ENCODE data around the gene TRPM4. TPM values are rescaled to one million over a fixed set of nuclear protein-coding genes. Genes with fewer than 3 reads are reported as not detected.

TRPM4 gene
- total and polyA plus RNA-seq, 2 experiments from 2014 or later: 16.5 to 25.7 TPM

DNA sequence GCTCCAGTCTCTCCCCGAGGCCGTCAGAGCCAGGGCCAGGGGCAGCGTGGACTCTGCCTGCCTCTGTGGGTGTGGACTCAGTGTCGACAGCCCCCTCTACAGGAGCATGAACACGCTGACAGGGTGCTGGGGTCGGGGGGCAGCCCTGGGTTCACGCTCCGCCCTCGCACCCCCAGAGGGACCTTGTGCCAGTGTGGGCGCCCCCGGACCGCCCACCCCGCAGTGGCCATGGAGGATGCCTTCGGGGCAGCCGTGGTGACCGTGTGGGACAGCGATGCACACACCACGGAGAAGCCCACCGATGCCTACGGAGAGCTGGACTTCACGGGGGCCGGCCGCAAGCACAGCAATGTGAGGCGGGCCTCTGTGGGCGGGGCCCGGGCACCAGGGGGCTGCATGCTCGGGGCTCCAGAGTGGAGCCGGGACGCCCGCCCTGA, 8.3 kb downstream of the TRPM4 start:
- TF ChIP-seq EZH2 (IDR thresholded peaks at IDR 0.05; ENCODE audit: low read depth, unreplicated experiment) (no peak), CREB1 (CRISPR knock-in tag; IDR thresholded peaks at IDR 0.05; ENCODE audit: low read depth) (no peak)
- TF ChIP-seq, protein P1, sequence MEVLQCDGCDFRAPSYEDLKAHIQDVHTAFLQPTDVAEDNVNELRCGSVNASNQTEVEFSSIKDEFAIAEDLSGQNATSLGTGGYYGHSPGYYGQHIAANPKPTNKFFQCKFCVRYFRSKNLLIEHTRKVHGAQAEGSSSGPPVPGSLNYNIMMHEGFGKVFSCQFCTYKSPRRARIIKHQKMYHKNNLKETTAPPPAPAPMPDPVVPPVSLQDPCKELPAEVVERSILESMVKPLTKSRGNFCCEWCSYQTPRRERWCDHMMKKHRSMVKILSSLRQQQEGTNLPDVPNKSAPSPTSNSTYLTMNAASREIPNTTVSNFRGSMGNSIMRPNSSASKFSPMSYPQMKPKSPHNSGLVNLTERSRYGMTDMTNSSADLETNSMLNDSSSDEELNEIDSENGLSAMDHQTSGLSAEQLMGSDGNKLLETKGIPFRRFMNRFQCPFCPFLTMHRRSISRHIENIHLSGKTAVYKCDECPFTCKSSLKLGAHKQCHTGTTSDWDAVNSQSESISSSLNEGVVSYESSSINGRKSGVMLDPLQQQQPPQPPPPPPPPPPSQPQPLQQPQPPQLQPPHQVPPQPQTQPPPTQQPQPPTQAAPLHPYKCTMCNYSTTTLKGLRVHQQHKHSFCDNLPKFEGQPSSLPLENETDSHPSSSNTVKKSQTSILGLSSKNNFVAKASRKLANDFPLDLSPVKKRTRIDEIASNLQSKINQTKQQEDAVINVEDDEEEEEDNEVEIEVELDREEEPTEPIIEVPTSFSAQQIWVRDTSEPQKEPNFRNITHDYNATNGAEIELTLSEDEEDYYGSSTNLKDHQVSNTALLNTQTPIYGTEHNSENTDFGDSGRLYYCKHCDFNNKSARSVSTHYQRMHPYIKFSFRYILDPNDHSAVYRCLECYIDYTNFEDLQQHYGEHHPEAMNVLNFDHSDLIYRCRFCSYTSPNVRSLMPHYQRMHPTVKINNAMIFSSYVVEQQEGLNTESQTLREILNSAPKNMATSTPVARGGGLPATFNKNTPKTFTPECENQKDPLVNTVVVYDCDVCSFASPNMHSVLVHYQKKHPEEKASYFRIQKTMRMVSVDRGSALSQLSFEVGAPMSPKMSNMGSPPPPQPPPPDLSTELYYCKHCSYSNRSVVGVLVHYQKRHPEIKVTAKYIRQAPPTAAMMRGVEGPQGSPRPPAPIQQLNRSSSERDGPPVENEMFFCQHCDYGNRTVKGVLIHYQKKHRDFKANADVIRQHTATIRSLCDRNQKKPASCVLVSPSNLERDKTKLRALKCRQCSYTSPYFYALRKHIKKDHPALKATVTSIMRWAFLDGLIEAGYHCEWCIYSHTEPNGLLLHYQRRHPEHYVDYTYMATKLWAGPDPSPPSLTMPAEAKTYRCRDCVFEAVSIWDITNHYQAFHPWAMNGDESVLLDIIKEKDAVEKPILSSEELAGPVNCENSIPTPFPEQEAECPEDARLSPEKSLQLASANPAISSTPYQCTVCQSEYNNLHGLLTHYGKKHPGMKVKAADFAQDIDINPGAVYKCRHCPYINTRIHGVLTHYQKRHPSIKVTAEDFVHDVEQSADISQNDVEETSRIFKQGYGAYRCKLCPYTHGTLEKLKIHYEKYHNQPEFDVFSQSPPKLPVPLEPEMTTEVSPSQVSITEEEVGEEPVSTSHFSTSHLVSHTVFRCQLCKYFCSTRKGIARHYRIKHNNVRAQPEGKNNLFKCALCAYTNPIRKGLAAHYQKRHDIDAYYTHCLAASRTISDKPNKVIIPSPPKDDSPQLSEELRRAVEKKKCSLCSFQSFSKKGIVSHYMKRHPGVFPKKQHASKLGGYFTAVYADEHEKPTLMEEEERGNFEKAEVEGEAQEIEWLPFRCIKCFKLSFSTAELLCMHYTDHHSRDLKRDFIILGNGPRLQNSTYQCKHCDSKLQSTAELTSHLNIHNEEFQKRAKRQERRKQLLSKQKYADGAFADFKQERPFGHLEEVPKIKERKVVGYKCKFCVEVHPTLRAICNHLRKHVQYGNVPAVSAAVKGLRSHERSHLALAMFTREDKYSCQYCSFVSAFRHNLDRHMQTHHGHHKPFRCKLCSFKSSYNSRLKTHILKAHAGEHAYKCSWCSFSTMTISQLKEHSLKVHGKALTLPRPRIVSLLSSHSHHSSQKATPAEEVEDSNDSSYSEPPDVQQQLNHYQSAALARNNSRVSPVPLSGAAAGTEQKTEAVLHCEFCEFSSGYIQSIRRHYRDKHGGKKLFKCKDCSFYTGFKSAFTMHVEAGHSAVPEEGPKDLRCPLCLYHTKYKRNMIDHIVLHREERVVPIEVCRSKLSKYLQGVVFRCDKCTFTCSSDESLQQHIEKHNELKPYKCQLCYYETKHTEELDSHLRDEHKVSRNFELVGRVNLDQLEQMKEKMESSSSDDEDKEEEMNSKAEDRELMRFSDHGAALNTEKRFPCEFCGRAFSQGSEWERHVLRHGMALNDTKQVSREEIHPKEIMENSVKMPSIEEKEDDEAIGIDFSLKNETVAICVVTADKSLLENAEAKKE (CRISPR knock-in tag; IDR thresholded peaks at IDR 0.05): no peak
- TF ChIP-seq, protein P2, sequence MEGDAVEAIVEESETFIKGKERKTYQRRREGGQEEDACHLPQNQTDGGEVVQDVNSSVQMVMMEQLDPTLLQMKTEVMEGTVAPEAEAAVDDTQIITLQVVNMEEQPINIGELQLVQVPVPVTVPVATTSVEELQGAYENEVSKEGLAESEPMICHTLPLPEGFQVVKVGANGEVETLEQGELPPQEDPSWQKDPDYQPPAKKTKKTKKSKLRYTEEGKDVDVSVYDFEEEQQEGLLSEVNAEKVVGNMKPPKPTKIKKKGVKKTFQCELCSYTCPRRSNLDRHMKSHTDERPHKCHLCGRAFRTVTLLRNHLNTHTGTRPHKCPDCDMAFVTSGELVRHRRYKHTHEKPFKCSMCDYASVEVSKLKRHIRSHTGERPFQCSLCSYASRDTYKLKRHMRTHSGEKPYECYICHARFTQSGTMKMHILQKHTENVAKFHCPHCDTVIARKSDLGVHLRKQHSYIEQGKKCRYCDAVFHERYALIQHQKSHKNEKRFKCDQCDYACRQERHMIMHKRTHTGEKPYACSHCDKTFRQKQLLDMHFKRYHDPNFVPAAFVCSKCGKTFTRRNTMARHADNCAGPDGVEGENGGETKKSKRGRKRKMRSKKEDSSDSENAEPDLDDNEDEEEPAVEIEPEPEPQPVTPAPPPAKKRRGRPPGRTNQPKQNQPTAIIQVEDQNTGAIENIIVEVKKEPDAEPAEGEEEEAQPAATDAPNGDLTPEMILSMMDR (conservative IDR thresholded peaks at IDR 0.05; ENCODE audit: low read depth in 2 of 2): peak; percentile 45 to 50
- H3K4me3 Mint-ChIP-seq: no peak overlapping the region

More for the DNA sequence above, 8.3 kb downstream of the TRPM4 start:
- Histone ChIP-seq H3K27ac (ENCODE audit: low read depth) (no peak overlapping the region), H3K4me1 (ENCODE audit: insufficient read depth) (peaks cover 7% of the 10 kb centered on the region; the same call in 1 of the 2 replicates), H3K36me3 (ENCODE audit: insufficient read depth) (no peaks in the 10 kb centered on the region), H4K20me1 (replicated peaks; ENCODE audit: insufficient read depth) (no peaks in the 10 kb centered on the region), H3K4me2 (peak overlapping the region; percentile 81), H2AFZ (peak overlapping the region; percentile 84), H3K79me2 (replicated peaks; ENCODE audit: insufficient read depth) (no peaks in the 10 kb centered on the region), H3K4me3 (peak overlapping the region; percentile 55), H3F3A (replicated peaks; ENCODE audit: low read depth) (0 out of 2 replicates have a peak, but pooled peaks cover 2% of the 10 kb centered on the region), H3K9me2 (ENCODE audit: insufficient read depth) (no peaks in the 10 kb centered on the region), H3K27me3 (ENCODE audit: insufficient read depth) (0 out of 2 replicates have a peak, but pooled peaks cover 12% of the 10 kb centered on the region)
- Mint-ChIP-seq H3K27me3 (ENCODE audit: insufficient read depth, low read depth, poor library complexity) (peaks cover 2% of the 10 kb centered on the region), H3K36me3 (ENCODE audit: low read depth) (no peaks in the 10 kb centered on the region), H3K4me1 (peaks cover 6% of the 10 kb centered on the region; the same call in 2 of the 3 replicates), H3K27ac (no peak overlapping the region), H3K9me3 (no peaks in the 10 kb centered on the region)
- ATAC-seq (peak; percentile 93), DNase-seq (ENCODE audit: low spot score) (peak; percentile 48)
